ENCODE measurements around the gene RAB40C. TPM values are rescaled to one million over a fixed set of nuclear protein-coding genes. Genes with fewer than 3 reads are reported as not detected.

The RAB40C gene
- total and polyA plus RNA-seq, 7 donors, result 16.8 to 41.2 (median 28.8) TPM

- no peak for DNase-seq
- peaks cover 0 to 34% (median 8%) of the 10 kb centered on the region in 4 donors for H3K36me3 ChIP-seq
- H3K4me3 ChIP-seq, result no peak overlapping the region
- H3K9me3 ChIP-seq, result no peaks in the 10 kb centered on the region
- no peak for TF ChIP-seq EP300 (IDR thresholded peaks at IDR 0.05)
- TF ChIP-seq, protein P1, sequence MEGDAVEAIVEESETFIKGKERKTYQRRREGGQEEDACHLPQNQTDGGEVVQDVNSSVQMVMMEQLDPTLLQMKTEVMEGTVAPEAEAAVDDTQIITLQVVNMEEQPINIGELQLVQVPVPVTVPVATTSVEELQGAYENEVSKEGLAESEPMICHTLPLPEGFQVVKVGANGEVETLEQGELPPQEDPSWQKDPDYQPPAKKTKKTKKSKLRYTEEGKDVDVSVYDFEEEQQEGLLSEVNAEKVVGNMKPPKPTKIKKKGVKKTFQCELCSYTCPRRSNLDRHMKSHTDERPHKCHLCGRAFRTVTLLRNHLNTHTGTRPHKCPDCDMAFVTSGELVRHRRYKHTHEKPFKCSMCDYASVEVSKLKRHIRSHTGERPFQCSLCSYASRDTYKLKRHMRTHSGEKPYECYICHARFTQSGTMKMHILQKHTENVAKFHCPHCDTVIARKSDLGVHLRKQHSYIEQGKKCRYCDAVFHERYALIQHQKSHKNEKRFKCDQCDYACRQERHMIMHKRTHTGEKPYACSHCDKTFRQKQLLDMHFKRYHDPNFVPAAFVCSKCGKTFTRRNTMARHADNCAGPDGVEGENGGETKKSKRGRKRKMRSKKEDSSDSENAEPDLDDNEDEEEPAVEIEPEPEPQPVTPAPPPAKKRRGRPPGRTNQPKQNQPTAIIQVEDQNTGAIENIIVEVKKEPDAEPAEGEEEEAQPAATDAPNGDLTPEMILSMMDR (IDR thresholded peaks at IDR 0.05), result no peak
- TF ChIP-seq POLR2AphosphoS5 (IDR thresholded peaks at IDR 0.05), result no peak
- no peak for TF ChIP-seq POLR2A (IDR thresholded peaks at IDR 0.05)
- WGBS, 2 donors, result 49 to 72% methylated on average over 8 of the region's 8 CpGs
- H3K27ac ChIP-seq, result no peak overlapping the region
- intact Hi-C loops (cut with DNase I), result no loop called here
- peaks cover 0 to 8% (median 2%) of the 10 kb centered on the region in 4 donors for H3K4me1 ChIP-seq
- no peaks in the 10 kb centered on the region for H3K27me3 ChIP-seq
Observed at GRCh38 chr16:576823-577201, 13.1 kb upstream of the RAB40C start.

DNA sequence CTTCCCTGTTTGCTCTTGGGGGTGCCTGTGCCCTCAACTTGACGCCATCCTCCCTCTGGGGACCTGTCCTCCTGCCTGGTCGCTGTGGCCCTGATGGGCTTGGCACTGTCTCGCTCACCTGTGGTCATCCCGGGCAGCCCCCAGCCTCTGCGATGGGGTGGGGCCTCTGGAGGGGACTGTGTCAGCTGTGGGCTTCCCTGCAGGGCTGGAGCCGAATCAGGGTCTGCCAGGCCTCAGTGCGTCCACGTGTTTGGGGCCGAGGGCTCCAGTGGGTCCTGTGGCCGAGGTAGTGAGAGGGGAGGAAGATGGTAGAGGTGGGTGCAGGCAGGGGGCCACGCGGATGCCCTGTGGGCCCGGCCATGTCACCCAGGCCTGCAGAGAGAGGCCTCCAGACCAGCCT lies 12.1 kb upstream of the RAB40C start:
- Histone ChIP-seq H3K36me3 (peaks cover 0 to 34% (median 8%) of the 10 kb centered on the region in 4 donors), H3K4me3 (no peak overlapping the region), H3K4me1 (peaks cover 0 to 8% (median 2%) of the 10 kb centered on the region in 4 donors), H3K9me3 (no peaks in the 10 kb centered on the region), H3K27me3 (no peaks in the 10 kb centered on the region), H3K27ac (no peak overlapping the region)
- no peak for TF ChIP-seq EP300 (IDR thresholded peaks at IDR 0.05)
- TF ChIP-seq POLR2A (IDR thresholded peaks at IDR 0.05), result no peak
- no peak for TF ChIP-seq POLR2AphosphoS5 (IDR thresholded peaks at IDR 0.05)
- TF ChIP-seq, protein P1 (IDR thresholded peaks at IDR 0.05), result no peak
- DNase-seq, result no peak
- intact Hi-C loops (cut with DNase I), result no loop called here
- 97% methylated on average over 13 of the region's 13 CpGs for WGBS, 2 donors

GRCh38 chr16:578232-578869 lies 11.5 kb upstream of the RAB40C start:
- WGBS, 2 donors, result 74 to 86% methylated on average over 24 of the region's 24 CpGs
- Histone ChIP-seq H3K36me3 (peaks cover 0 to 30% (median 8%) of the 10 kb centered on the region in 4 donors), H3K27me3 (no peaks in the 10 kb centered on the region), H3K27ac (no peak overlapping the region), H3K4me1 (peaks cover 0 to 8% (median 2%) of the 10 kb centered on the region in 4 donors), H3K9me3 (no peaks in the 10 kb centered on the region), H3K4me3 (peak overlapping the region in 1 of 4 donors; percentile 29)
- TF ChIP-seq POLR2AphosphoS5 (IDR thresholded peaks at IDR 0.05) (no peak), POLR2A (IDR thresholded peaks at IDR 0.05) (no peak), EP300 (IDR thresholded peaks at IDR 0.05) (no peak)
- TF ChIP-seq, protein P1 (IDR thresholded peaks at IDR 0.05), result no peak
- intact Hi-C loops (cut with DNase I), result no loop called here
- no peak for DNase-seq

GRCh38 chr16:578870-579405 lies 10.9 kb upstream of the RAB40C start:
- 14 to 15% methylated on average over 34 of the region's 34 CpGs for WGBS, 2 donors
- H3K9me3 ChIP-seq, result no peaks in the 10 kb centered on the region
- TF ChIP-seq EP300 (IDR thresholded peaks at IDR 0.05) (no peak), POLR2AphosphoS5 (IDR thresholded peaks at IDR 0.05) (peak in 1 of 4 donors; percentile 25)
- TF ChIP-seq, protein P1 (IDR thresholded peaks at IDR 0.05), result peak; percentile 72 to 80 (median 77)
- H3K4me3 ChIP-seq, result peak overlapping the region in 1 of 4 donors; percentile 29
- H3K4me1 ChIP-seq, result peaks cover 0 to 8% (median 2%) of the 10 kb centered on the region in 4 donors
- no peak overlapping the region for H3K27ac ChIP-seq
- DNase-seq, result peak; percentile 85
- no peaks in the 10 kb centered on the region for H3K27me3 ChIP-seq
- intact Hi-C loops (cut with DNase I), result no loop called here
- peaks cover 0 to 25% (median 8%) of the 10 kb centered on the region in 4 donors for H3K36me3 ChIP-seq

All from sigmoid colon (tissue), 7 donors.